Mesothelial cell of epicardium (in vitro differentiated cells): Measurements from ENCODE around the gene CFL1. TPM values are rescaled to one million over a fixed set of nuclear protein-coding genes. Genes with fewer than 3 reads are reported as not detected.
A peak's percentile ranks its signal among the peaks of the same experiment; 100 is the strongest.

Source experiments
- DNase-seq, 2 experiments: peaks; one replicate each; pipeline ENCODE4 v3.0.0; 2021; ENCODE audit warnings: low spot score in 2 of 2; ENCODE audit not compliant: unreplicated experiment in 2 of 2
- H3K27ac Mint-ChIP-seq: 2 replicates; pipeline ENCODE4 v1.8.0; 2021; ENCODE audit warnings: mixed read lengths
- H3K27me3 Mint-ChIP-seq: 2 replicates; pipeline ENCODE4 v1.8.0; 2021; ENCODE audit warnings: low read depth, mixed read lengths
- H3K36me3 Mint-ChIP-seq: 2 replicates; pipeline ENCODE4 v1.8.0; 2021; ENCODE audit warnings: mixed read lengths
- H3K4me1 Mint-ChIP-seq: 2 replicates; pipeline ENCODE4 v1.8.0; 2021; ENCODE audit warnings: mixed read lengths
- H3K4me3 Mint-ChIP-seq: 2 replicates; pipeline ENCODE4 v1.8.0; 2021; ENCODE audit warnings: mild to moderate bottlenecking, moderate library complexity, mixed read lengths
- H3K9me3 Mint-ChIP-seq: 2 replicates; pipeline ENCODE4 v1.8.0; 2021; ENCODE audit warnings: mixed read lengths
- total RNA-seq: library from RNA; stranded (reverse); gene quantifications from 3 replicates; pipeline ENCODE4 v1.2.1, GENCODE V29; 2021
- TF ChIP-seq, protein P1 (sequence below): fragments of 200-600 bp; sonication (generic); IDR thresholded peaks from one replicate; pipeline ENCODE4 v1.5.0; 2021; ENCODE audit warnings: antibody characterized with exemption; ENCODE audit not compliant: unreplicated experiment

Gene CFL1
- total RNA-seq, 1 donor from 2014 or later, result 736 TPM

DNA sequence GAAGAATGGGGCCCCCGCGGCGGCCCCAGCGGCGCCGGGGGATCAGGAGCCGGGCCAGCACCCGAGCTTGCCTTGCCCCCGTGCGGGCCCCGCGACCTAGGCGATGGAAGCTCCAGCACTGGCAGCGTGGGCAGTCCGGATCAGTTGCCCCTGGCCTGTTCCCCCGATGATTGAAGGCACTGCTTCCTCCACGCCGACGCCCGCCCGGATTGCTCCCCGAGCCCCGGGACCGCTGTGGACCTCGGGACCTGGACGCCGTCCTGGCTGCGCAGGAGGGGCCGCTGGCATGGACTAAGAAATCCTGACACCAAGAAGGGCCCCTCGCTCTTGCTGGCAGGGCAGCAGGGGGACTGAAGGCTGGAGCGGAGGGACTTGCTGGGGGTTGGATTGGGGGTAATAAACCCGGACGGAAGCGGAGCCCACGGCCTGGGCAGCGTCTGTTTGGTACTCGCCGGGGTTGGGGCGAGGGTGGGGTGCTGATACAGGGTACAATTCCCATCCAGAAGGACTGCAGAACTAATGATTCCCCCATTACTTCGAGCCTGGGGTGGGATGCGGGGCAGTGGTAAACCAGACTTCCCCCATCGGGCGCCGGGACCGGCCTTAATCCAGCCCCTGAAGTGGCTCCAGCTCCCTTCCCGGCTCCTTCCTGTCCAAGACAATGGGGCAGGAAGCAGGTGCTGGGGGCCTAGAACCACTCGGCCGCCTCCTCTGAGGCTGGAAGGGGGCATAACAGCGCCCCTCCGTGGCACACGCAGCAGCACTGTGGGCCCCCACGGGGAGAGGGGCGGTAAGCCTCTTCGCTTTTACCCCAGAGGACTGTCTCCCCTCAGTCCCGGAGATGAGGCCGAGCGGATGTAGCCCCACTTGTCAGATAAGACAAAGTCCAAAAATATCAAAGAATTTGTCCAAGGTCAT, 33.5 kb upstream of the CFL1 start:
- TF ChIP-seq, protein P1, sequence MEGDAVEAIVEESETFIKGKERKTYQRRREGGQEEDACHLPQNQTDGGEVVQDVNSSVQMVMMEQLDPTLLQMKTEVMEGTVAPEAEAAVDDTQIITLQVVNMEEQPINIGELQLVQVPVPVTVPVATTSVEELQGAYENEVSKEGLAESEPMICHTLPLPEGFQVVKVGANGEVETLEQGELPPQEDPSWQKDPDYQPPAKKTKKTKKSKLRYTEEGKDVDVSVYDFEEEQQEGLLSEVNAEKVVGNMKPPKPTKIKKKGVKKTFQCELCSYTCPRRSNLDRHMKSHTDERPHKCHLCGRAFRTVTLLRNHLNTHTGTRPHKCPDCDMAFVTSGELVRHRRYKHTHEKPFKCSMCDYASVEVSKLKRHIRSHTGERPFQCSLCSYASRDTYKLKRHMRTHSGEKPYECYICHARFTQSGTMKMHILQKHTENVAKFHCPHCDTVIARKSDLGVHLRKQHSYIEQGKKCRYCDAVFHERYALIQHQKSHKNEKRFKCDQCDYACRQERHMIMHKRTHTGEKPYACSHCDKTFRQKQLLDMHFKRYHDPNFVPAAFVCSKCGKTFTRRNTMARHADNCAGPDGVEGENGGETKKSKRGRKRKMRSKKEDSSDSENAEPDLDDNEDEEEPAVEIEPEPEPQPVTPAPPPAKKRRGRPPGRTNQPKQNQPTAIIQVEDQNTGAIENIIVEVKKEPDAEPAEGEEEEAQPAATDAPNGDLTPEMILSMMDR, result no peak
- peaks cover 45% of the 10 kb centered on the region for H3K4me1 Mint-ChIP-seq
- no peak for DNase-seq
- H3K27ac Mint-ChIP-seq, result no peak overlapping the region
- H3K9me3 Mint-ChIP-seq, result no peaks in the 10 kb centered on the region
- H3K27me3 Mint-ChIP-seq, result peaks cover 19% of the 10 kb centered on the region
- H3K4me3 Mint-ChIP-seq, result peak overlapping the region; percentile 62
- H3K36me3 Mint-ChIP-seq, result peaks cover 5% of the 10 kb centered on the region

DNA sequence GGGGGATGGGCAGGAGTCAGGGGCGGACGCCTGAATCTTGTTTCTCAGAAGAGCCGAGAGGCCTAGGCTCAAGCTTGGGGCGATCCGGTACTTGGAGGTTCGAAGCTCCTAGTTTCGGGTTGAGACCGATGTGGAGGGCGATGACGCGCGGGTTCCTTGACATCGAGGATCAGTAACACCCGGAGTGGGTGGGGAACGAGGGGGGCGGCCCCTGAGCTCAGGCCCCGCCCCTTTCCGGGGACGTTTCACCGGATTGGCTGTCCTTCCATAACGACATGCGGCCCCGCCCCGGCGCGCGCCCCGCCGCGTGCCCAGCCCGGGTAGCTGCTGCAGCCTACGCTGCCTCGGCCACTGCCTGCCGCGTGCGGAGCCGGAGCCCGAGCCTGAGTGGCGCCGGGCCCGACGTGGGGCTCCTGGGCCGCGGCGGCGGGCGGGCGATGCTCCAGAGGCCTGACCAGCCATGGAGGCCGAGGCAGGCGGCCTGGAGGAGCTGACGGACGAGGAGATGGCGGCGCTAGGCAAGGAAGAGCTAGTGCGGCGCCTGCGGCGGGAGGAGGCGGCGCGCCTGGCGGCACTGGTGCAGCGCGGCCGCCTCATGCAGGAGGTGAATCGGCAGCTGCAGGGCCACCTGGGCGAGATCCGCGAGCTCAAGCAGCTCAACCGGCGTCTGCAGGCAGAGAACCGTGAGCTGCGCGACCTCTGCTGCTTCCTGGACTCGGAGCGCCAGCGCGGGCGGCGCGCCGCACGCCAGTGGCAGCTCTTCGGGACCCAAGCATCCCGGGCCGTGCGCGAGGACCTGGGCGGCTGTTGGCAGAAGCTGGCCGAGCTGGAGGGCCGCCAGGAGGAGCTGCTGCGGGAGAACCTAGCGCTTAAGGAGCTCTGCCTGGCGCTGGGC, 32.6 kb upstream of the CFL1 start, which contains the start of gene CCDC85B:
Gene CCDC85B, plus strand, starts transcription at position 350 of the 895 bp plus-strand sequence. Its CDS starts 111 bp downstream, at position 461.
- Mint-ChIP-seq H3K27ac (peak within 1 kb of the TSS; percentile 96), H3K27me3 (peaks cover 12% of the 10 kb centered on the region), H3K4me3 (peak within 1 kb of the TSS; percentile 97), H3K4me1 (peaks cover 46% of the 10 kb centered on the region), H3K9me3 (no peaks in the 10 kb centered on the region), H3K36me3 (peaks cover 6% of the 10 kb centered on the region)
- TF ChIP-seq, protein P1, result peak; percentile 35
- peak; percentile 94 to 97 for DNase-seq

DNA sequence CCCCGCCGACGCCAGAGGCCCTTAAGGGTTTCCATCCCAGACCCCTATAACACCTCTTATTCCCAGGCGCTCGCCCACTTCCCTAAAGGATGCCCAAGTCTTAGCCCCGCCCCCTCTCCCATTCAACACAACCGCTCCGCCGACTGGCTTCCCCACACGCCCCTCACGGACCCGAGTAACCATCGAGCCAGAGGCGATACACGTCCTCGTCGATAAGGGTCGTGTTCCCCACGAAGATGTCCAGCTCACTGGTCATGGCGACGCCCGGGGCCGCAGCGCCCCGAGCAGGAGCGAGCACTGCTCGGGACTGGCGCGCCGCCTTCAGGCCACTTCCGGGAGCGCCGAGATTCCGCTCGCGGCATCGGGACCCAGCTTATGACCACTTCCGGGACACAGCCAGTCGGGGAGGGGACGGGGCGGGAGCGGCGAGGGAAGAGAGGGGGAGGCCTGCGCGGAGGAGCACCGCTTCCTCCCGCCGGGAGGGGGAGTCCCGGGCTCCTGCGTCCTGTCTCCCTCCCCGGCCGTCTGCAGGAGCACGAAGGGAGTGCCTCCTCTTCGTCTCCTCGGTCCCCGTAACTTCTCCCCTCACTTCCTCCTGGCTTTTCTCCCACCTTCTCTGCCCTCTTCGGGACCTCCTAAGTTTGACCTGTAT, 30.3 kb upstream of the CFL1 start, which contains the start of gene FIBP:
Gene FIBP, minus strand, starts transcription at position 309 of the 652 bp plus-strand sequence. Its CDS starts 53 bp downstream, at position 256.
- peaks cover 7% of the 10 kb centered on the region for H3K27me3 Mint-ChIP-seq
- H3K4me1 Mint-ChIP-seq, result peaks cover 50% of the 10 kb centered on the region
- H3K27ac Mint-ChIP-seq, result peak within 1 kb of the TSS; percentile 96
- peak within 1 kb of the TSS; percentile 97 for H3K4me3 Mint-ChIP-seq
- H3K9me3 Mint-ChIP-seq, result no peaks in the 10 kb centered on the region
- peak; percentile 96 for DNase-seq
- TF ChIP-seq, protein P1, result peak; percentile 91
- H3K36me3 Mint-ChIP-seq, result peaks cover 16% of the 10 kb centered on the region

DNA sequence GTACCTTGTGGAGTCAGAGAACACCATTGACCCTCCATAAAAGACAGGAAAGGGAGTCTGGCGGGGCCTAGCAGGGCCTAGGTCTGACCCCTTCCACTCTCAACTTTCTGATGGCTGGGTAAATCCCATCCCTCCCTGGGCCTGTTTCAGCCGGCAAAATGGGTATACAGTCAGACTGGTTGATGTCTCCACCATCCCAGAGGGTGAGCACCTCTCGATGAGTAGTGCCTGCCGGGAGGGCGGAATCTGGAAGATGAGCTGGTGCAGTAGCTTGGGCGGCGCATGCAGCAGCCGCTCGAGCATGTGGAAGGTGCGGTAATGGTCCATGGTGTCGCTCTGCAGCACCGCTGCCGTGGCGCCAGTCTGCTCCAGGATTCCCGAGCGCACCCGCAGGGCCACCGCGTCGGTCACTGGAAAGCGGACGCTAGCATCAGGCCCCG, 29.8 kb upstream of the CFL1 start:
- Mint-ChIP-seq H3K36me3 (peaks cover 16% of the 10 kb centered on the region), H3K9me3 (no peaks in the 10 kb centered on the region), H3K27me3 (peaks cover 7% of the 10 kb centered on the region), H3K4me1 (peaks cover 49% of the 10 kb centered on the region), H3K27ac (peak overlapping the region; percentile 96), H3K4me3 (peak overlapping the region; percentile 97)
- DNase-seq, result no peak
- TF ChIP-seq, protein P1, result no peak
